Type B pancreatic cell (in vitro differentiated cells): ENCODE results near the gene PPP2R2B. TPM values are rescaled to one million over a fixed set of nuclear protein-coding genes. Genes with fewer than 3 reads are reported as not detected.

Source experiments
- DNase-seq: peaks from one replicate; pipeline ENCODE4 v3.0.0; 2021; ENCODE audit warnings: mixed read lengths; ENCODE audit not compliant: unreplicated experiment; ENCODE audit errors: extremely low spot score
- H3K27ac Mint-ChIP-seq: 2 replicates; pipeline ENCODE4 v1.8.0; 2021; ENCODE audit warnings: mild to moderate bottlenecking, mixed read lengths
- H3K27me3 Mint-ChIP-seq: 2 replicates; pipeline ENCODE4 v1.8.0; 2021; ENCODE audit warnings: mixed read lengths
- H3K36me3 Mint-ChIP-seq: 2 replicates; pipeline ENCODE4 v1.8.0; 2021; ENCODE audit warnings: mixed read lengths
- H3K4me1 Mint-ChIP-seq: one replicate; pipeline ENCODE4 v1.8.0; 2021; ENCODE audit warnings: mixed read lengths; ENCODE audit not compliant: unreplicated experiment
- H3K4me3 Mint-ChIP-seq: 2 replicates; pipeline ENCODE4 v1.8.0; 2021; ENCODE audit warnings: mild to moderate bottlenecking, mixed read lengths
- H3K9me3 Mint-ChIP-seq: 2 replicates; pipeline ENCODE4 v1.8.0; 2021; ENCODE audit warnings: mixed read lengths
- CTCF ChIP-seq: fragments of 200-600 bp; sonication (generic); conservative IDR thresholded peaks from 2 replicates; pipeline ENCODE4 v1.5.0; 2021; ENCODE audit warnings: antibody characterized with exemption, mild to moderate bottlenecking
- total RNA-seq: library from RNA; stranded (reverse); gene quantifications from 2 replicates; pipeline ENCODE4 v1.2.1, GENCODE V29; 2021; ENCODE audit warnings: low replicate concordance

The PPP2R2B gene
- total RNA-seq, 1 donor from 2014 or later = 29.1 TPM

- TF ChIP-seq CTCF = no peak
- peaks cover 7% of the 10 kb centered on the region for H3K36me3 Mint-ChIP-seq
- H3K4me1 Mint-ChIP-seq = peaks cover 16% of the 10 kb centered on the region
- H3K4me3 Mint-ChIP-seq = no peak overlapping the region
- H3K27ac Mint-ChIP-seq = no peak overlapping the region
- H3K27me3 Mint-ChIP-seq = peaks cover 3% of the 10 kb centered on the region
- H3K9me3 Mint-ChIP-seq = peaks cover 7% of the 10 kb centered on the region
- DNase-seq = no peak
These were observed 105.6 kb downstream of the PPP2R2B start for GRCh38 chr5:146772881-146773466.

GRCh38 chr5:146770980-146771379 is 107.6 kb downstream of the PPP2R2B start:
- peaks cover 16% of the 10 kb centered on the region for H3K4me1 Mint-ChIP-seq
- no peak overlapping the region for H3K27ac Mint-ChIP-seq
- H3K4me3 Mint-ChIP-seq = no peak overlapping the region
- peaks cover 7% of the 10 kb centered on the region for H3K9me3 Mint-ChIP-seq
- DNase-seq = no peak
- H3K36me3 Mint-ChIP-seq = peaks cover 7% of the 10 kb centered on the region
- peaks cover 3% of the 10 kb centered on the region for H3K27me3 Mint-ChIP-seq
- TF ChIP-seq CTCF = no peak

GRCh38 chr5:146770546-146770945 is 108.0 kb downstream of the PPP2R2B start:
- peaks cover 16% of the 10 kb centered on the region for H3K4me1 Mint-ChIP-seq
- H3K27ac Mint-ChIP-seq = no peak overlapping the region
- TF ChIP-seq CTCF = no peak
- peaks cover 5% of the 10 kb centered on the region for H3K9me3 Mint-ChIP-seq
- DNase-seq = no peak
- no peak overlapping the region for H3K4me3 Mint-ChIP-seq
- peaks cover 5% of the 10 kb centered on the region for H3K36me3 Mint-ChIP-seq
- peaks cover 3% of the 10 kb centered on the region for H3K27me3 Mint-ChIP-seq

GRCh38 chr5:146767534-146767933 is 111.0 kb downstream of the PPP2R2B start:
- no peak overlapping the region for H3K27ac Mint-ChIP-seq
- TF ChIP-seq CTCF = no peak
- no peaks in the 10 kb centered on the region for H3K9me3 Mint-ChIP-seq
- H3K4me3 Mint-ChIP-seq = no peak overlapping the region
- H3K36me3 Mint-ChIP-seq = peaks cover 3% of the 10 kb centered on the region
- peaks cover 9% of the 10 kb centered on the region for H3K27me3 Mint-ChIP-seq
- peaks cover 13% of the 10 kb centered on the region for H3K4me1 Mint-ChIP-seq
- no peak for DNase-seq

- DNase-seq = no peak
- TF ChIP-seq CTCF = no peak
- Mint-ChIP-seq H3K36me3 (peaks cover 3% of the 10 kb centered on the region), H3K4me1 (peaks cover 20% of the 10 kb centered on the region), H3K4me3 (no peak overlapping the region), H3K27me3 (peaks cover 9% of the 10 kb centered on the region), H3K9me3 (no peaks in the 10 kb centered on the region), H3K27ac (no peak overlapping the region)
These were observed 112.5 kb downstream of the PPP2R2B start for GRCh38 chr5:146766013-146766412.
